ENCODE data around the gene CCDC82.

DNA sequence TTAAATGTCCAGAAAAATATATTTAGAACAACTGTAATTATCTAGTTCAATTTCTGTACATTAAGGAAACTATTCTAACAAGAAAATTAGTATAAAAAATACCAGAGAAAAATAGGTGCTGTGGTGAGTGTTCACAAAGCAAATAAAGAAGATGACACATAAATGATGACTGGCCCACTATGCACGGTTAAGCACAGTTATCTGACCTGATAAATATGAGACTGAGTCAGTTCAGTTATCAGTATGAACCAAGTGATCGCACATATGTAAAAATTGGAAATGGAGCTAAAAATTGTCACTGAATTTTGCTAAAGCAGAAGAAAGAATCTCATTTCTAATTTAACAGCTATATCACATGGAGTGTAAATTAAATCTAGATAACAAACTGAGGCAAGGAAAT lies 27.9 kb downstream of the CCDC82 start:
- no peak for TF ChIP-seq GATA2 (IDR thresholded peaks at IDR 0.05; ENCODE audit: low read depth, low read length)
- TF ChIP-seq GATA3 (IDR thresholded peaks at IDR 0.05; ENCODE audit: low read depth, low read length): no peak

All from SH-SY5Y (cell line).